Measurements from ENCODE around the gene CATSPERD. TPM values are rescaled to one million over a fixed set of nuclear protein-coding genes. Genes with fewer than 3 reads are reported as not detected.

The CATSPERD gene, protein sequence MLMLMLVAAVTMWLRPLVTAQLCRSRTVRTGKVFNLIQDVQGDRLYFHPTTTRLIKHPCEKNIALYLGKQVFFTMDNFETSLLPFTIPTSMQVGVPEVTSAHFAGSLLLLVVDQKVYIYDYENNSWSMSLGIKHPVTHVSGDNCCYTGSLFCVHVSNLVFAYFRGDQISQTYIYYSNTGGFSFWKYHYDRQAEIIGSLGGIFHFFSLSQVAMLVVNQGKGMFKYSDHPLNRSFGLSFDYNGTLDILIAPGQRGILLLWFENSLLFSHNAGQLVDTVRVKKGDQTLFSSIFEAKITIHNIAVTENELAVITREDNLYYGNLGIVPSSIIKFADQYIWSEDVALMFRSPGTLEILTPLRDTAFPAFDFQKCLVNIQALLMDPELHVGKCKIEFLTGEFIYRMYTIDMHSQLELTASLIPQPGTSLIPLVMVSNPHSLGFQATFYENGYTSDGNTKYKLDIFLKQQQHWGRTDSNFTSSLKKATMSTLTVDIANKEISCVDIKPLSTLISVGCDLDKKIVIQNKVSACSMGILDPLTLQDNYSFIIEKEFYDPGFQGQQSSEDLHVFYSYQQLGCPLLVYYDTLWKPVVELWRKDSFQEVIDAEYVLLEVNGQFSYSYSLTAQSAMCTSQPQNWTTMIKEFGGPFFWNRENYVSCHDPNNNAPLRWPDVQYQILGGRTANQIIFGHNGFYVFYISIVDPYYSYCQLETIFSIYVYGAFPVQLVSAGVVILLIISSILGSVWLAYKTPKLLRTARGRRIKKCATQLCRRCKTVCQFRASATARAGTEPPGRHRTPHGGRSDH
- not detected in 2 replicates for total RNA-seq

DNA sequence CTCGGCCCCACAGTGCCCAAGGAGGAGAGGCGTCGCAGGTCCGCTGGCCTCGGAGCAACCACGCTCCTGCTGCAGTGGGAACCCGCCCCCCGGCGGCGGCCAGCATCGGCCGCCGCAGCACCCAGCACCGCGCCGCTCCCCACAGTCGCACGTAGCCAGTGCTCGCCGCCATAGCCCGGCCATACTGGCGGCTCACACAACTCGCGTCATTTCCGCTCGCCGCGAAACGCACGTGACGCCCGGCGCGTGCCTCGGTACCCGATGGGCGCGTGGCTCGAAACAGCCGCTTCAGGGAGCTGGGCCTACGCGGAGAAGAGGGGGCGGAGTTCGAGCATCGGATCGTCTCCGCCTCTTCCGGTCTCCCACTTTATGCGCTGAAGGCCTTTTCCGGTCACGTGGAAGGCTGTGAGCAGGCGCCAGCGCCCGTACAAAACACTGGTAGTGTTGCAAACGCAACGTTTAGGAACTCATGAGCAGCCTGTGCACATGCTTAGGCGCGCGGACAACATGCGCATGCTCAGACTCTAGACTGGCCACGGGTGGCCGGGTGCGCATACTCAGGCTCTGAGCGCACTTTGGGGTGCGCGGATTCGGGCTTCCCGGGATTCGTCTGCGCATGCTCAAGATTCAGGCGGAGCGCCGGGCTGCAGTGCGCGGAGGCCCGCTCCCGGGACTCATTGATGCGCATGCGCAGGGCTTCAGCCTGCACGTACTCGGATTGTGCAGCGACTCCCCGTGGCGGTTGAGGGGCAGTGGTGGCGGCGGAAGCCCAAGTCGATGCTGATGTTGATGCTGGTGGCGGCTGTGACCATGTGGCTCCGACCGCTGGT is at the start of gene CATSPERD, which contains the start of gene LONP1:
Gene CATSPERD, plus strand, starts transcription at position 677 of the 830 bp plus-strand sequence. Its CDS starts 101 bp downstream, at position 778.
Gene LONP1, minus strand, starts transcription at position 186 of the 830 bp plus-strand sequence. Its CDS starts 14 bp downstream, at position 172.

DNA sequence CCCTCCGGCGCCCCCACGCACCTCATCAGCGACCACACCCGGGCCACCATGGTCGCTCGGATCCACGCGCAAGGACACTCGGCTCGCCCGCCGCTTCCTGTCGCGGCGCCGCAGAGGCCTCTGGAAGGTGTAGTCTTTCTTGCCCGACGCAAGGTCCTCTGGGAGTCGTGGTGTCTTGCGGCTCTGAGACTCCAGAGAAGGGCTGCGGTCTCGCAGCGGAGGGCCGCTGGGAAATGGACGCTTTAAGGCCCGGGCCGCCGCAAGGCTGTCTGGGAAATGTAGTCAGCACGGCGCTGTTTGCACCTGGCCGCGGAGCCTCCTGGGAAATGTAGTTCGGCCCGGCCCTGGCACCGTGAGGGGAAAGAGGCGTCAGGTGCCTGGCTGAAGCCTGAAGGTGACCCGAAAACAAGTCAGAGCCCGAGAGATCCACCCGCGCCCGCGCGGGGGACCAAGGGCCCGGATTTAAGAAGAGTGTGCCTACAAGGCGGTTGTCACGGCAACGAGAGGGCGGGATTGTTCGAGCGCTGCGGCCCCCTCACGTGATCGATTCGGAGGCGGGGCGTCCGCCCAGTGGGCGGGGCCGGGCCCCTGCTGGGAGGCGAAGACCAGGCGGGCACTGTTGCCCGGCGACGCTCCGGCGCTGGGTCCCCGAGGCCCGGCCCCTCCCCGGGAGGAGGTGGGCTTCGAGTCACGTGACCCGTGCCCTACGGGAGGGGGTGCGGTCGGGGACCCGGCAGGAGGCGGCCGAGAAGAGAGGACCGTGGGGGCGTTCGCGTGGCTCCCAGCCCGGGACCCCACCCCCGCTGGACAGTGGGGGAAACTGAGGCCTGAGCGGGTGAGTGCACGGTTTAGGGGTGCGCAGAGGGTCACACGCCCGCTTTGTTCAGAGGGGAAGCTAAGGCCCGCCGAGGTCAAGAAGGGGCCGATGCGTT is 39.7 kb upstream of the CATSPERD start, which contains the start of the genes HSD11B1L and MICOS13:
Gene HSD11B1L, plus strand, starts transcription at position 591 of the 932 bp plus-strand sequence. CDS start 3,806 bp downstream, outside the sequence.
Gene MICOS13, minus strand, starts transcription at position 80 of the 932 bp plus-strand sequence. Its CDS starts 30 bp downstream, at position 50.

DNA sequence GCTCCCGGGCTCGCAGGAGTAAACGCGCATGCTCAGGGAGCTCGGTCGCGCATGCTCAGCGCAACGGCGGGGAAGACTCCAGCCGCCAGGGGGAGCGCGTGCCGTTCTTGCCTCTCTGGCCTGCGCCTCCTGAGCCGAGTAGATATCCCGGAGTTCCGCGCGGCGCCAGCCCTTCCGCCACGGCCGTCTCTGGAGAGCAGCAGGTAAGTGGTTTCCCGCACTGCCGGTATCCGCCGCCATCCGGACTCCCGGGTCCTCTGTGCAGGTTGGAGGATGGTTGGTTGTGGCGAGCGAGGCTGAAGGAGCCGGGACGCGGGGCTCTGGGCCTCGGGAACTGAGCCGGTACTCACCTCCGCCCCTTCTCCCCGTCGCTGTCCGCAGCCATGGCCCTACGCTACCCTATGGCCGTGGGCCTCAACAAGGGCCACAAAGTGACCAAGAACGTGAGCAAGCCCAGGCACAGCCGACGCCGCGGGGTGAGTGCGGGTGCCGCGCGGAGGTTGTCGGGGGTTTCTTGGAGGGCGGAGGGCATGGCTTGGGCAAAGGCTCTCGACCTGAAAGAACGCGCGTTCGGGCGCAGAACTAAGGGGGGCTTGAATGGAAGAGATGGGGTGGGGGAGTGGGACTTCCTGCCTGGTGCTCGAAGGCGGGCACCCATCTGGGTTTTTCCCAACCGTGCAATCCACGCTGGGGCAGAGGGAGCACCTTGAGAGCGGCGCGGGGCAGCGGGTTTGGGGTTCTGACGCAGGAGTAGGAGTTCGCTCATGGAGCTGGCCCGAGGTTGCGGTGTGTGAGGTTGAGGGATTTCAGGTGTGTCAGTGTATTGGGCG is 30.1 kb upstream of the CATSPERD start, which contains the start of gene RPL36:
Gene RPL36, plus strand, starts transcription at position 171 of the 830 bp plus-strand sequence. Its CDS starts 213 bp downstream, at position 384.

DNA sequence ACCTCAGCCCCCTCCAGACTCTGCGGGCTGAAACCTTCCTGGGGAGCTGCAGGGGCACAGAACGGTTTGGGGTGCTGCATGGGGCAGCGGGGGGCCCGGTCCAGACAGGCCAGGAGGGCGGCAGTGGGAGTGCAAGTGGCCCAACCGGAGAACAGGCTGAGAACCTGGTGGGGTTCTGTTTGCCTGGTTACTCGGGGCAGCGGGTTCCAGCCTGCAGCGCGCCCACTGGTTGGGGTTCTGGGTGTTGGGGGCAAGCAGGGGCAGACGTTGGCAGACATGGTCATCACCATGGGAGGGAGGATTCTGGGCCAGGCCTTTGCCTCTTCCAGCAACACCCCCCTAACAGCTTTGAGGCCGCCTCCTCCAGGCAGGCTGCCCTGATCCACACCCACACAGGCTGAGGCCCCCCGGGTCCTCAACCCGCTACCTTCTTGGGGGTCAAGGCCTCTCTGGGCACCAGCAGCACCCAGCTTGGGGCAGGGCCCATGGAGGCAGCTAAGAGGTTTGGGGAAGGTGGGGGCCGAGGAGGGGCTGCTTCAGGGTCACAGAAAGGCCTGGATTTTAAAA is 64.2 kb downstream of the CATSPERD start, which contains the start of gene PRR22:
Gene PRR22, minus strand, starts transcription at position 166 of the 567 bp plus-strand sequence. Its CDS starts 86 bp downstream, at position 80.

DNA sequence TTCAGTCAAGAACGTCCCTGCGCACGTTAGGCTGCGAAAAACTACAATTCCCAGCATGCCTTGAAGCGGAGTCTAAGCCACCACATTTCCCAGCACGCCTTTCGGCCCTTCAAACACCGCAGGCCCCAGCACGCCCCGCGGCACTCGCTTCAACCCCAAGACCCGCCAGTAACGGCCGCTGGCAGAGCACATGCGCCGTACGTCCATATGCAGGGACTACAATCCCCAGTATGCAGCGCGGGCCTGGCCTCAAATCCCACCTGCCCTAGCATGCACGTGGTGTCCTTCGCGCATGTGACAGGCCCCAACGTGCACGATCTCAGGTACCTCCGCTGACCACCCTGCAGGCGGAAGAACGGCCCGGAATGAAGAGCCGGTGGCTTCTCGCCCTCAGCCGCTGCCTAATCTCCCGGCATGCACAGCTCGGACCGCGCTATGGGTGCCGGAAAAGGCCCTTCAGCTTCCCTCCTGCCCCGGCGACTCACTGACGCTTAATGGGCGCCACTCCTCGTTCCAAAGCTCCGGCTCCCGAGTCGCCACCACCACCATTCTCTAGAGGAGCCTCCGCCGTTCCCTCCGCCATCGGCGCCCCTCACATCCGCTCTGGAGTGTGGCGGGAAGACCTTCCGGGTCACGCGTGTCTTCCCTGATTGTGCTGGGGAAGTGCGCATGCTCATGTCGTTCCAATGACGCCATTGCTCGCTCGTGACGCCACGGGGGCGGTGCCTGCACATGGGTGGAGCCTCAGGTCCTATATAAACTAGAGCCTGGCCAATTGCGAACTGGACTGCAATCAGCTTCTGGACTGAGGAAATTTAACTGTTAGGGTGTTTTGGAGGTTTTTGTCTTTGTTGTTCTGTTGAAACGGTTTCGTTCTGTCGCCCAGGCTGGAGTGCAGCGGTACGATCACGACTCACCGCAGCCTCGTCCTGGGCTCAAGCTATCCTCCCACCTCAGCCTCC is 70.4 kb downstream of the CATSPERD start, which contains the start of gene DUS3L:
Gene DUS3L, minus strand, starts transcription at position 605 of the 962 bp plus-strand sequence. Its CDS starts 22 bp downstream, at position 583.

DNA sequence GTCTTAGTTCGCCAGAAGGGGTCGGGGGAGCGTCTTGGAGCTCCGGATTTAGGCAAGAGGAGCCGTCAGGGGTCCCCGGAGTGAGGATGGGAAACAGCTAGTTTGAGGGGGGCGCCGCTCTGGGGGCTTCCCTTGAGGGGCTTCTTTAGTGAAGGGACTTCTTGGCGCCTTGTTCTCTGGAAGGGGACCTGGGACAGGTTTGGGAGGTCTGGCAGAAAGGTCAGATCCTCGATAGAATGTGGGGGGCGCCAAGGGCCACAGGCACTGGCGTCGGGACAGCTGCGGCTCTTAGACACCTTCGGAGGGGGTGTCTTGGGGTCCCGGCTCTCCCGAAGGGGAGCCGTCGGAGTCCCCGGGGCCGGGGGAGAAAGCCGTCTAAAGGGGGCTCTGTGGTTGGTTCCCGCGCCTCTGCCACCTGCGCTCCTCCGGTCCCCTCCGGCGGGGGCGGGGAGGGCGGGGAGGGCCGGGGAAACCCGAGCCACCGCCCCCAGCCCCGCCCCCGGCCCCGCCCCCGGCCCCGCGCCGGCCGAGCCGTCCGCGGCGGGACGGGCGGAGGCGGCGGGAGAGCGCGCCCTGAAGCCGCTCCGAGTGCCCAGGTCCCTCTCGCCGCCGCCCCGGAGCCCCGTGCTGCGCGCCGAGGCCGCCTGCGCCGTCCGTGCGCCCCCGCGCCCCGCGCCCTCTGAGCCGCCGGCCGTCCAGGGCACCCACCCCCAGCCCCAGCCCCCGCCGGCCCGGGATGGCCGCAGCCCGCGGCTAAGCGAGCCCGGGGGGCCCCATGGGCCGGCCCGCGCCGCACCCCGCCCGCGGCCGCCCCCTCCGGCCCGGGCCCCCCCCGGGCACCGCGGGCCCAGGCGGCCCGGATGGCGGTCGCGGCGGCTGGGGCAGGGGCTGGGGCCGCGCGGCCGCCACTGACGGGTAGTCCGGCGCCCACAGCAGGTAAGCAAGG is 84.4 kb downstream of the CATSPERD start, which contains the start of gene NRTN:
Gene NRTN, plus strand, starts transcription at position 552 of the 946 bp plus-strand sequence. CDS start 19,099 bp downstream, outside the sequence.

Other genes with a start within 250 kb of the CATSPERD start
- gene TINCR, start 152.7 kb upstream of the CATSPERD start, total RNA-seq = 0.32 TPM in 1 of 2 replicates, not detected in the other
- 33.6 and 44.4 TPM in 2 replicates for gene SAFB2, start 97.9 kb upstream of the CATSPERD start, total RNA-seq
- 47.7 and 49.8 TPM in 2 replicates for gene SAFB, start 97.6 kb upstream of the CATSPERD start, total RNA-seq
- gene MICOS13, start 40.1 kb upstream of the CATSPERD start, total RNA-seq = 20.0 and 22.2 TPM in 2 replicates
- 8.4 and 9.2 TPM in 2 replicates for gene HSD11B1L, start 39.6 kb upstream of the CATSPERD start, total RNA-seq
- 187 and 273 TPM in 2 replicates for gene RPL36, start 30.3 kb upstream of the CATSPERD start, total RNA-seq
- 49.0 and 70.6 TPM in 2 replicates for gene LONP1, start 491 bp upstream of the CATSPERD start, total RNA-seq
- gene PRR22, start 64.1 kb downstream of the CATSPERD start, total RNA-seq = 0.11 and 0.39 TPM in 2 replicates
- gene DUS3L, start 70.5 kb downstream of the CATSPERD start, total RNA-seq = 18.7 and 23.8 TPM in 2 replicates
- gene NRTN, start 84.4 kb downstream of the CATSPERD start, total RNA-seq = 0.13 TPM in 1 of 2 replicates, not detected in the other
- gene FUT6, start 119.1 kb downstream of the CATSPERD start, total RNA-seq = not detected in 2 replicates
- gene FUT3, start 130.8 kb downstream of the CATSPERD start, total RNA-seq = not detected in 2 replicates
- gene FUT5, start 149.9 kb downstream of the CATSPERD start, total RNA-seq = not detected in 2 replicates
- gene NDUFA11, start 183.2 kb downstream of the CATSPERD start, total RNA-seq = 158 and 217 TPM in 2 replicates
- 6.4 and 6.5 TPM in 2 replicates for gene VMAC, start 184.2 kb downstream of the CATSPERD start, total RNA-seq
- 23.3 and 28.1 TPM in 2 replicates for gene CAPS, start 193.6 kb downstream of the CATSPERD start, total RNA-seq